ENCODE data around the gene CASTOR1.

CASTOR1 gene

GRCh38 chr22:30244641-30245040 lies 44.7 kb downstream of the CASTOR1 start:
- no peak for DNase-seq (ENCODE audit: low spot score)

- no peak for DNase-seq (ENCODE audit: low spot score)
Observed at GRCh38 chr22:30244066-30244465, 45.2 kb downstream of the CASTOR1 start.

DNA sequence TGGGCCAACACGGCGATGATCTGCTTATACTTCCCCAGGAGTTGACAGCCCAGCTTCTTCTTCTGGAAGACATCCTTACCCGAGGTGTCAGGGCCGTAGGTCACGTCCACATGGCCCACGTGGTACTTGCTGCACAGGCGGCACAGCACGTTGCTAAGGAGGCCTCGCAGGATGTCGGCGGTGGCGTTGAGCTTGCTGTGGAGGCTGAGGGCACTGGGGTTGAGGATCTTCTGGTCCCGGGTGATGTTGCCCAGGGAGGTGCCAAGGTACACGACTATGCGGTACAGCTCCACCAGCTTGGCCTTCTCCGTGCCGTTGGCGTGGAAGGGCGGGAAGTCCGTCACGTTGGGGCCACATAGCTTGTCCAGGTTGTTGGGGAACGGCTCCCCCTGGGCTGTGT lies 45.6 kb downstream of the CASTOR1 start:
- DNase-seq (ENCODE audit: low spot score): no peak

- no peak for DNase-seq (ENCODE audit: low spot score)
Observed at GRCh38 chr22:30241576-30242371, 47.5 kb downstream of the CASTOR1 start.

DNA sequence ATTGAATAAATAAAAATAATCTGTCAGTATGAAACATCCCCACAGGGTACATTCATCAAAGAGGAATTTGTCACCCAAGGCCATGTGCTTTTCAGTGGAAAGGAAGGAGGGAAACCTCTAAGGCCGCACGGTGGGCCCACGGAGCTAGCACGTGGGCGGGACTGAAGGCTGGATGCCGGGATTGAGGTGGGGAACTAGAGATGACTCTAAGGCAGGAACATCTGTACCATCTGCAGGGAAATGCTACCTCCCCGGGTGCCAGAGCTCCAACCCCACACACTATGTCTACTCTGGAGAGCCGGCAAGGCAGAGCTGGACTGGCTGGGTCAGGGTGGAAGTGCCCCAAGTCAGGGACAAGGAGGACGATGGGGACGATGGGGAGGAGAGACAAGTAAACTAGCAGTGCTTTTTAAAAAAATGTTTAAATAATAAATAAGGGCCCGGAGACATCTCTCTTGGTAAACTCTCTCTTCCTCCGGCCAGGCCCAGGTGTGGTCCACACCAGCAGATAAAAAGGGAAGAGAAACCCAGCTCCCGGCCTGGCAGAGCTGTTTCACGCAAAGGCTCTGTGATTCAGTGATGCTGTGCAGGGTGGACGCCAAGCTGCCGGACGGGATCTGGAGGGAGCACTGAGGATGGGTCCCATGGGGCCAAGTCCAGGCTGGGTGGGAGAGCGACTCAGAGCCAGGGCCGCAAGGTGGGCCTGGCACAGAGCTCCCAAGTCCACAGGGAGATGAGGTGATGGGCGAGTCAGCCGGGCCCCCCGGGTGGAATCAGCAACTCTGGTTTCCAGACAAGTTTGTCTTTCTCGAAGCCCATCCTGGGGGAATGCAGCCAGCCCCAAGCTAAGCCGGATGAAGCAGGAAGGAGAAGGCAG lies 48.5 kb downstream of the CASTOR1 start:
- no peak for DNase-seq (ENCODE audit: low spot score)

GRCh38 chr22:30239488-30240405 lies 49.6 kb downstream of the CASTOR1 start:
- no peak for DNase-seq (ENCODE audit: low spot score)

- DNase-seq (ENCODE audit: low spot score): no peak
Observed at GRCh38 chr22:30238661-30239487, 50.4 kb downstream of the CASTOR1 start.

DNA sequence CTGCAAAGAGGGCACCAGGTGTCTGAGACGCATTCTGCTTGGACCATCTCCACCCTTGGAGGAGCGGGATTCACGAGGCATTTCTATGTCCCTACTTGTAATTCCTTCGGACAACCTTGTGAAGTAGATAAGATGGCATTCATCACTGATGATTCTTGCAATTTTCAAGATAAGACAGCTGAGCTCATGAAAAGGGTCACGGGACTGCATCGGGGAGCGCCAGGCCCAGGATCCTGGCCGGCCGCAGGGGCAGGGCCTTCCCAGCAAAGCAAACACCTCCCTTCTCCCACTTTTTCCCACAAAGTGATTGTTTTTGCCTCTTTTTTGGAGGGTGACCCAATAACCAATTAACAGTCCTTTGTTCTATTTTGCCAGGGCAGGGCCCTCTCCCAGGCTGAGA lies 51.2 kb downstream of the CASTOR1 start:
- no peak for DNase-seq (ENCODE audit: low spot score)

GRCh38 chr22:30236875-30237274 lies 52.4 kb downstream of the CASTOR1 start:
- no peak for DNase-seq (ENCODE audit: low spot score)

GRCh38 chr22:30235687-30236170 lies 53.6 kb downstream of the CASTOR1 start:
- DNase-seq (ENCODE audit: low spot score): no peak

Measured in hematopoietic multipotent progenitor cell treated with erythropoietin and hydrocortisone succinate and interleukin-3 and kit ligand, for 17 days (in vitro differentiated cells).